ENCODE measurements around the gene TOGARAM1.

Gene TOGARAM1

DNA sequence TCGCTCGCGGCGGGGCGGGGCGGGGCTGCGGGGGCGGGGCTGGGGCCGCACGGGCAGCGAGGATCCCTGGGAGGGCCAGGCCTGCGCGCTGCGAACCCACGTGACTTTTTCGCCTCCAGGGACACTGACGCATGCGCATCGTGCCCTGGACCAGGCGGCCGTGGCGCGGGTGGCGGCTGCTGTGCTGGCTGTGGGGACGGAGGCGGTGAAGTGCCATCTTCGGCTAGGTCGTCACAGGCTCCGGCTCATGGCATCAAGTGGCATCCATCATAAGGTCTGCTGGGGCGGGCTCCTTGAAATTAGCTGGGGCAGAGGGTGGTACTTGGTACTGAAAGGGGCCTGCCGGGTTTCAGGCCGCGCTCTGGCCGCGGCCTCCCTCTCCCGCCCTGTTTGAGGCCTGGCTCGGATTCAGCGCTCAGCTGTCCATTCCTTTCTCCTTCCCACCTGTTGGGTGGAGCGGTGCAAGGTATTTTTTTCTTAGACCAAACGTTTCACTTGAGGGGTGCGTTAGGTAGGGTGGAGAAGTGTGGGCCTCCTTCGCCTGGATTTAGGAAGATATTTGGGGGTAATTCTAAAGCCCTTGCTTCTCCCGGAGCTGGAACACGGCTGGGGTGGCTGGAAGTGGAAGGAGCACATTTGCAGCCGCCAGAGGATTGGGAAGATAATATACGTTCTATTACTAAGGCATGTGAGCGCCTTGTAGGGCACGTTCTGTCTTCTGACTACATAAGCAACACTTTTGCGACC lies 122.2 kb downstream of the TOGARAM1 start, which contains the start of gene PRPF39:
TSS of gene PRPF39 (plus strand) at position 141 of the 747 bp plus-strand sequence. CDS start 11,124 bp downstream, outside the sequence.
- peak within 1 kb of the TSS; percentile 80 to 94 (median 84) for H3K4me2 ChIP-seq
- H3K9me3 ChIP-seq (replicated peaks in 1 of 11): peaks cover 0 to 12% (median 0%) of the 10 kb centered on the region in 11 experiments; a peak in 7 of 22 replicates
- peaks cover 25 to 51% (median 44%) of the 10 kb centered on the region in 11 experiments; a peak in 20 of 22 replicates for H4K20me1 ChIP-seq
- no peaks in the 10 kb centered on the region for H3K27me3 ChIP-seq
- peak within 1 kb of the TSS; percentile 82 to 94 (median 89) for H3K9ac ChIP-seq
- peaks cover 12 to 46% (median 23%) of the 10 kb centered on the region in 10 experiments; a peak in 19 of 20 replicates for H3K4me1 ChIP-seq
- peaks cover 0 to 27% (median 8%) of the 10 kb centered on the region in 11 experiments; a peak in 10 of 22 replicates for H3K36me3 ChIP-seq
- peak within 1 kb of the TSS; percentile 68 to 89 (median 81) for H3K27ac ChIP-seq
- no peak for TF ChIP-seq Cebpa-rat (IDR thresholded peaks at IDR 0.05)
- peak within 1 kb of the TSS; percentile 75 to 93 (median 88) for H3K4me3 ChIP-seq

DNA sequence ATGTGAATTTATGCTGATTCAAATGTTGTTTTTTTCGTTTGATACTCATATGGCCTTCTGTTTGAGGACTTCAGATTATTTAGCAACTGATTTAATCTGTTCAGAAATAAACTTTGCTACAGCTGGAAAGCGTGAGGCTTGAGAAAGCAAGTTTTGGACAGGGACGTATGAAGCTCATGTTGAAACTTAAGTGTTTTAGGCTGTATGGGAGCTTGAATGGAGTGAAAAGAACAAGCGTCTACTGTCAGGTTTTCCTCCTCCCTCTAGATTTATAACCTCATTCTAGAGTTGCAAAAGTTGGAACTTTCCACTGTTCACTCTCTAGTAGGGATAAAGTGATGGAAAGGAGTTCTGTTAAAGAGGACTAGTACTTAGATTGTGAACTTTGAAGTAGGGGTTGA lies 123.0 kb downstream of the TOGARAM1 start:
- Histone ChIP-seq H3K4me1 (peaks cover 12 to 54% (median 23%) of the 10 kb centered on the region in 10 experiments), H4K20me1 (peaks cover 32 to 59% (median 52%) of the 10 kb centered on the region in 11 experiments; a peak in 20 of 22 replicates), H3K4me2 (peak overlapping the region; percentile 75 to 94 (median 84)), H3K4me3 (peak overlapping the region; percentile 75 to 93 (median 88)), H3K9ac (peak overlapping the region; percentile 82 to 94 (median 89)), H3K27me3 (no peaks in the 10 kb centered on the region), H3K36me3 (peaks cover 0 to 35% (median 11%) of the 10 kb centered on the region in 11 experiments; a peak in 10 of 22 replicates), H3K9me3 (replicated peaks in 1 of 11) (peaks cover 0 to 12% (median 0%) of the 10 kb centered on the region in 11 experiments; a peak in 7 of 22 replicates), H3K27ac (peak overlapping the region; percentile 68 to 89 (median 81); a peak in 20 of 22 replicates)
- no peak for TF ChIP-seq Cebpa-rat (IDR thresholded peaks at IDR 0.05)

DNA sequence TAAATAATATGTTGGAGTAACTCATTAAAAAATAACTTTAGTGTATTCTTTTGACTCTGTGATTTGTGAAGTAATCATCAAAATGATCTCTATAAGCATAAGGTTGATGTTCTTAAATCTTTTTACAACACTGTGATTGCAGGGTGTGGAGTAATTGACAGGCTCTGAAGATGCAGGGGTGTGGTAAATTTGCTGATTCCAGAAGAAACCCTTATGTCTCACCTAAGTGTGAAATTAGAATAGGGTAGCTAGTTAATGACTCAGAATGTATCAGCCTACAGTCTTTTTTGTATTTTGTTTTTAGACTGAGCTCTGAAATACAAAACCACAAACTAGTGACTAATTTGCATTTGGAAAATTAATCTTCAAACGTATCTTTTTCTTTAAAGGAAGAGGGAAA lies 127.8 kb downstream of the TOGARAM1 start:
- Histone ChIP-seq H3K36me3 (peaks cover 6 to 78% (median 33%) of the 10 kb centered on the region in 11 experiments; a peak in 20 of 22 replicates), H3K4me1 (peaks cover 12 to 66% (median 19%) of the 10 kb centered on the region in 10 experiments), H4K20me1 (peaks cover 60 to 100% (median 94%) of the 10 kb centered on the region in 11 experiments; a peak in 20 of 22 replicates), H3K4me2 (peak overlapping the region in 3 of 11 experiments; percentile 5 to 48 (median 21); a peak in 5 of 22 replicates), H3K9me3 (replicated peaks in 1 of 11) (no peaks in the 10 kb centered on the region), H3K9ac (no peak overlapping the region), H3K4me3 (no peak overlapping the region), H3K27ac (no peak overlapping the region), H3K27me3 (no peaks in the 10 kb centered on the region)
- no peak for TF ChIP-seq Cebpa-rat (IDR thresholded peaks at IDR 0.05)

DNA sequence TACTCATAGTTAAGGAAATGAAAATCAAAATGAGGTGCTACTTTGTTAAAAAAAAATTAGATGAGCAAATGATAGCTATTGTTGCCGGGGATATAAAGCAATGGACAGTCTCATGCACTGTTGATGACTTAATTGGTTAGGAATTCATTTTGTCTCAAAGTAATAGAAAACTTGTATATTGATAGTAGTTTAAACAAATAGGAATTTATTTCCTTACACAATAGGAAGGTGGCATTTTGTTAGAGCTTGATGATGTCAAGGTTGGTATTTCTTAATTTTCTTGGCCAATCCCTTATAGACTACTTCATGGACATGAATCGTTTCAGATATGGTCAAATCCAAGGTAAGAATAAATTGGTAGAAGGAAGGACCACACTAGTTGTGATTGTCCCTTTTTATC lies 129.7 kb downstream of the TOGARAM1 start:
- Histone ChIP-seq H3K27me3 (no peaks in the 10 kb centered on the region), H4K20me1 (peaks cover 52 to 99% (median 85%) of the 10 kb centered on the region in 11 experiments; a peak in 20 of 22 replicates), H3K27ac (no peak overlapping the region), H3K4me3 (no peak overlapping the region), H3K4me2 (no peak overlapping the region), H3K4me1 (peaks cover 0 to 48% (median 5%) of the 10 kb centered on the region in 10 experiments; a peak in 9 of 20 replicates), H3K9ac (no peak overlapping the region), H3K9me3 (replicated peaks in 1 of 11) (no peaks in the 10 kb centered on the region), H3K36me3 (peaks cover 25 to 94% (median 51%) of the 10 kb centered on the region in 11 experiments)
- no peak for TF ChIP-seq Cebpa-rat (IDR thresholded peaks at IDR 0.05)

DNA sequence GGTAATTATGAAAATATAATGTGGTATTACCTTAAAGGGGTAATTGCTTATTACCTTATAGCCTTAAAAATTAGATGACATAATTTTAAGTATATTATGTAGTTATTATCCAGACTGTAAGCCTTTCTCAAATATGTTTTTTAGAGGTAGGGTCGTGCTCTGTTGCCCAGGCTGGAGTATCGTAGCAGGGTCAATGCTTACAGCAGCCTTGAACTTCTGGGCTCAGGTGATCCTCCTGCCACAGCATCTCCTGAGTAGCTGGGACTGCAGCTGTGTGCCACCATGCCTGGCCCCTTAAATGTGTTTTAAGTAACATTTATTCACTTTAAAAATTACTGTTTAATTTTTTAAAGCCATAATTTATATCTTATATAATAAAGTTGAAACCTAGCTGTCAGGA lies 132.3 kb downstream of the TOGARAM1 start:
- H3K4me2 ChIP-seq: no peak overlapping the region
- no peak overlapping the region for H3K27ac ChIP-seq
- no peaks in the 10 kb centered on the region for H3K9me3 ChIP-seq (replicated peaks in 1 of 11)
- H4K20me1 ChIP-seq: peaks cover 31 to 85% (median 65%) of the 10 kb centered on the region in 11 experiments; a peak in 20 of 22 replicates
- H3K4me1 ChIP-seq: peaks cover 0 to 22% (median 0%) of the 10 kb centered on the region in 10 experiments; a peak in 7 of 20 replicates
- H3K27me3 ChIP-seq: no peaks in the 10 kb centered on the region
- no peak overlapping the region for H3K9ac ChIP-seq
- peaks cover 48 to 94% (median 69%) of the 10 kb centered on the region in 11 experiments for H3K36me3 ChIP-seq
- no peak for TF ChIP-seq Cebpa-rat (IDR thresholded peaks at IDR 0.05)
- H3K4me3 ChIP-seq: no peak overlapping the region

DNA sequence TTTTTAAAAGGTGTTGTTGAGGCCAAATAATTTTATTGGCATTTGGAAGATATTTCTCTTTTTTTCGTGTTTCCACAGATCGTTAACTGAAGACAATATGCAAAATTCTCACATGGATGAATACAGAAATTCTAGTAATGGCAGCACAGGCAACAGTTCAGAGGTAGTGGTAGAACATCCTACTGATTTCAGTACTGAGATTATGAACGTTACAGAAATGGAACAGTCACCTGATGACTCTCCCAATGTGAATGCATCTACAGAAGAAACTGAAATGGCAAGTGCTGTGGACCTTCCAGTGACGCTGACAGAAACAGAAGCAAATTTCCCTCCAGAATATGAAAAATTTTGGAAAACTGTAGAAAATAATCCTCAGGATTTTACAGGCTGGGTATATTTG lies 133.2 kb downstream of the TOGARAM1 start:
- peaks cover 0 to 14% (median 0%) of the 10 kb centered on the region in 10 experiments; a peak in 6 of 20 replicates for H3K4me1 ChIP-seq
- H3K9ac ChIP-seq: no peak overlapping the region
- H3K27me3 ChIP-seq: no peaks in the 10 kb centered on the region
- no peak overlapping the region for H3K27ac ChIP-seq
- H3K36me3 ChIP-seq: peaks cover 55 to 95% (median 76%) of the 10 kb centered on the region in 11 experiments
- TF ChIP-seq Cebpa-rat (IDR thresholded peaks at IDR 0.05): no peak
- no peaks in the 10 kb centered on the region for H3K9me3 ChIP-seq (replicated peaks in 1 of 11)
- no peak overlapping the region for H3K4me2 ChIP-seq
- H4K20me1 ChIP-seq: peaks cover 30 to 85% (median 58%) of the 10 kb centered on the region in 11 experiments; a peak in 20 of 22 replicates
- H3K4me3 ChIP-seq: no peak overlapping the region

DNA sequence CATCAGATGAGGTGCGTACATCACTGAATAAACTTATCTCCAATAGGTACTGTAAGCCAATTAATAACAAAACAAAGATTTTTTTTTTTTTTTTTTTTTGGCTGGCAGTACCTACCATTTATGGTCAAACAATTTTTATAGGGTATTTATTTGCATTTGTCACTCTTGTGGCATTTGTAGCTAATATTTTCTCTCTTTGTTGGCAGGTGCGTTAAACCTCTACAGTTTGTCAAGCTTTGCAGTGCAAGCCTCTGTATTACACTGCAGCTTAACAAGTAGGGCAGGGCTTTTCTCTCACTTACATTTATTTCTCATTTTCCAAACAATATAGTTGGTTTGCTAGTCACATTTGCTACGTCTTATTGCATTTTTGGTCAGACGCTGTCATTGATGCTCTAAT lies 134.2 kb downstream of the TOGARAM1 start:
- H3K4me1 ChIP-seq: 0 out of 20 replicates have a peak, but pooled peaks cover 0 to 8% (median 0%) of the 10 kb centered on the region in 10 experiments
- no peak overlapping the region for H3K9ac ChIP-seq
- no peak overlapping the region for H3K27ac ChIP-seq
- no peak for TF ChIP-seq Cebpa-rat (IDR thresholded peaks at IDR 0.05)
- H3K9me3 ChIP-seq (replicated peaks in 1 of 11): no peaks in the 10 kb centered on the region
- H3K27me3 ChIP-seq: no peaks in the 10 kb centered on the region
- H3K36me3 ChIP-seq: peaks cover 66 to 97% (median 83%) of the 10 kb centered on the region in 11 experiments
- no peak overlapping the region for H3K4me2 ChIP-seq
- H3K4me3 ChIP-seq: no peak overlapping the region
- peaks cover 22 to 76% (median 54%) of the 10 kb centered on the region in 11 experiments; a peak in 20 of 22 replicates for H4K20me1 ChIP-seq

DNA sequence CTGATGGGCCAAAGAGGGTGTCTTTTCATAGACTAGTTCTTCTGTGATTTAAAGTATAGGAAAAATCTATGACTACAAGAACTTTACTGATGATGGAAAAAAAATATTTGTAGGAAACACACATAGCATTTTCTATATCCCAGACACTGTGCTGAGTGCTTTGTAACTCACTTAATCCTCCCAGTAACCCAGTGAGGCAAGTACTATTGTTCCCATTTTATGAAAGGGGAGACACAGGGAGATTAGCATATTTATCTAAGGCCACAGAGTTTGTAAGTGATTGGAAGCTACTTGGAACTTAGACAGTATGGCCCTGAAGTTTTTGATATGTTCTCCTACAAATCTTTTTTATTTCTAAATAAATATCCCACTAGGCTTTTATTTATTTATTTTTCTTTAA lies 141.8 kb downstream of the TOGARAM1 start:
- H3K4me1 ChIP-seq: no peaks in the 10 kb centered on the region
- no peaks in the 10 kb centered on the region for H3K27me3 ChIP-seq
- no peaks in the 10 kb centered on the region for H3K9me3 ChIP-seq (replicated peaks in 1 of 11)
- no peak overlapping the region for H3K4me2 ChIP-seq
- no peak overlapping the region for H3K27ac ChIP-seq
- H4K20me1 ChIP-seq: peaks cover 0 to 29% (median 5%) of the 10 kb centered on the region in 11 experiments; a peak in 12 of 22 replicates
- no peak overlapping the region for H3K4me3 ChIP-seq
- H3K9ac ChIP-seq: no peak overlapping the region
- peaks cover 74 to 100% (median 93%) of the 10 kb centered on the region in 11 experiments for H3K36me3 ChIP-seq
- TF ChIP-seq Cebpa-rat (IDR thresholded peaks at IDR 0.05): no peak

DNA sequence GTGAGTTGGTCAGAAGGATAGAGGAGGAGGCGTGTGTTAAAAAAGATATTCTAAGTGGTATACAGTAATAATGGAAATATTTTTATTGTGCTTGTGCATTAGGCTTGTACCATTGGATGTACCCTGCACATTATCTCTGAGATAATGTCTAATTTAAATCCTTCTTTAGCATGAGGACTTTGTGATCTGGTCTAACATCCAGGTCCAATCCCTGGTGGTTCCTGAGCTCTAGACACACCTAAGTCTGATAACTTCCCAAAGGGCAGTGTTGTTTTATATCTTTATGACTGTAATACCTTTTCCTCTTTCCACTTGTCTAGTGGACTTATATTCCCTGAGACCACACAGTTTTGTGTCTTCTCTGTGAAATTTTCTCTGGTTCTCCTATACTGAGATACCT lies 142.6 kb downstream of the TOGARAM1 start:
- Histone ChIP-seq H3K36me3 (peaks cover 73 to 100% (median 93%) of the 10 kb centered on the region in 11 experiments), H3K27ac (no peak overlapping the region)
- no peak for TF ChIP-seq Cebpa-rat (IDR thresholded peaks at IDR 0.05)

More for the DNA sequence above, 142.6 kb downstream of the TOGARAM1 start:
- no peak overlapping the region for H3K4me2 ChIP-seq
- H3K27me3 ChIP-seq: no peaks in the 10 kb centered on the region
- H3K9ac ChIP-seq: no peak overlapping the region
- no peak overlapping the region for H3K4me3 ChIP-seq
- peaks cover 0 to 26% (median 5%) of the 10 kb centered on the region in 11 experiments; a peak in 12 of 22 replicates for H4K20me1 ChIP-seq
- no peaks in the 10 kb centered on the region for H3K9me3 ChIP-seq (replicated peaks in 1 of 11)
- H3K4me1 ChIP-seq: no peaks in the 10 kb centered on the region

Data from BLaER1 treated with 17β-estradiol and CSF1 and Interleukin-3, amounts not matched to agents 10 nM and 100 nM (cell line).